HG02885 (cell line): ENCODE results near the gene CD68.
A peak's percentile ranks its signal among the peaks of the same experiment; 100 is the strongest.

Source experiments
- ATAC-seq: cut with Tn5 transposase; IDR thresholded peaks from one replicate; pipeline ENCODE4 v1.9.1; 2021; ENCODE audit warnings: mild to moderate bottlenecking; ENCODE audit not compliant: unreplicated experiment, poor library complexity

CD68 gene, protein sequence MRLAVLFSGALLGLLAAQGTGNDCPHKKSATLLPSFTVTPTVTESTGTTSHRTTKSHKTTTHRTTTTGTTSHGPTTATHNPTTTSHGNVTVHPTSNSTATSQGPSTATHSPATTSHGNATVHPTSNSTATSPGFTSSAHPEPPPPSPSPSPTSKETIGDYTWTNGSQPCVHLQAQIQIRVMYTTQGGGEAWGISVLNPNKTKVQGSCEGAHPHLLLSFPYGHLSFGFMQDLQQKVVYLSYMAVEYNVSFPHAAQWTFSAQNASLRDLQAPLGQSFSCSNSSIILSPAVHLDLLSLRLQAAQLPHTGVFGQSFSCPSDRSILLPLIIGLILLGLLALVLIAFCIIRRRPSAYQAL

DNA sequence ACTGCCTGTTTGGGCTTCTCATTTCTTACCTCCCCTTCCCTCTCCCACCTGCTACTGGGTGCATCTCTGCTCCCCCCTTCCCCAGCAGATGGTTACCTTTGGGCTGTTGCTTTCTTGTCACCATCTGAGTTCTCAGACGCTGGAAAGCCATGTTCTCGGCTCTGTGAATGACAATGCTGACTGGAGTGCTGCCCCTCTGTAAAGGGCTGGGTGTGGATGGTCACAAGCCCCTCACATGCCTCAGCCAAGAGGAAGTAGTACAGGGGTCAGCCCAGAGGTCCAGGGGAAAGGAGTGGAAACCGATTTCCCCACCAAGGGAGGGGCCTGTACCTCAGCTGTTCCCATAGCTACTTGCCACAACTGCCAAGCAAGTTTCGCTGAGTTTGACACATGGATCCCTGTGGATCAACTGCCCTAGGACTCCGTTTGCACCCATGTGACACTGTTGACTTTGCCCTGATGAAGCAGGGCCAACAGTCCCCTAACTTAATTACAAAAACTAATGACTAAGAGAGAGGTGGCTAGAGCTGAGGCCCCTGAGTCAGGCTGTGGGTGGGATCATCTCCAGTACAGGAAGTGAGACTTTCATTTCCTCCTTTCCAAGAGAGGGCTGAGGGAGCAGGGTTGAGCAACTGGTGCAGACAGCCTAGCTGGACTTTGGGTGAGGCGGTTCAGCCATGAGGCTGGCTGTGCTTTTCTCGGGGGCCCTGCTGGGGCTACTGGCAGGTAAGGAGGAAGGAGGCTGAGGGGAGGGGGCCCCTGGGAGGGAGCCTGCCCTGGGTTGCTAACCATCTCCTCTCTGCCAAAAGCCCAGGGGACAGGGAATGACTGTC, at the start of gene CD68:
Gene CD68, plus strand, starts transcription at position 638 of the 833 bp plus-strand sequence. Its CDS starts 40 bp downstream, at position 678.
- ATAC-seq = peak; percentile 46

DNA sequence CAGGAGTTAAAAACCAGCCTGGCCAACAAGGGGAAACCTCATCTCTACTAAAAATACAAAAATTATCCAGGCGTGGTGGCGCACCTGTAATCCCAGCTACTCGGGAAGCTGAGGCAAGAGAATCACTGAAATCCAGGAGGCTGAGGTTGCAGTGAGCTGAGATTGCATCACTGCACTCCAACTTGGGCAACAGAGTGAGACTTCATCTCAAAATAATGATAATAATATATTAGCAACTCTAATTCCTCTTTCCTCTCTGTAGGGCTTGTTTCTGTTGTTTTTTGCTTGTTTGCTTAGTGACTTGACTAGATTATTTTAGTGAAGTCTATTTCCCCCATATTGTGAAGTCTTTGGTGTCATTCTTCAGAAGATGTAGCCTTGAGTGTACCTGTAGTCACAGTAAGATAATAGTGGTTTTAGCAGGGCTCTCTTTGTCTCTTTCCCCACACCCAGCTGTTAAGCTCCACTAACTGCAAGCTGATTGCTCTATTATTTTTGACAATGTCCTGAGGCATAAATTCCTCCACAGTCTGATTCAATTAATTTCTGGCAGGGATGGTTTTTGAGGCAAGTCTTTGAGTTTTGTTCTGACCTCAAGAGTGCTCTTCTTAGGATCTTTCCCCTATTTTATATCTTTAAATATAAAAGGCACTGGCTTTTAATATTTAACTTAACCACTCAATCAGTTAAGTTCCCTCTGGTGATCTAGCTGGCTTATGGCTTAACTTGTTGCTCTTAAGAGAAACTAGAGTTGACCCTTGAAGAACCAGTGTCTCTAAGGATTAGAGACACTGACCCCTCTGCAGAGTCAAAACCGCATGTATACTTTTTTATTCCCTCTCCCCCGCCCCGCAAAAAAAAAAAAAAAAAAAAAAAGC, 49.2 kb upstream of the CD68 start:
- ATAC-seq = no peak

DNA sequence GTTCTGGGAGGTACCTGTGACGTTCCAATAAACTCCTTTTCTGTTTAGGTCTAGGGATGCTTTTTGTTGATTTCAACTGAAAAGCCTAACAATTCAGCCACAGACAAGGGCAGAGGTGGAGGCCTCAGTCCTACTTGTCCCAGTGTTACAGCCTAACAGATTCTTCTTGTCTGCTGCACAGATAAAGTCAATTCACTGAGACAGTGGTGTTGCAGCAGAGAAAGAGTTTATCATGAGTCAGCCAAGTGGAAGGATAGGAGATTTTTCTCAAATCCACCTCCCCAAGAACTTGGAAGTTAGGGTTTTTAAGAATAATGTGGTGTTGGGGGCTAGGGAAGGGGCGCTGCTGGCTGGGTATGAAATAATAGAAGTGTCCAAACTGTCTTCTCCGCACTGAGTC, 41.4 kb upstream of the CD68 start:
- ATAC-seq = no peak

DNA sequence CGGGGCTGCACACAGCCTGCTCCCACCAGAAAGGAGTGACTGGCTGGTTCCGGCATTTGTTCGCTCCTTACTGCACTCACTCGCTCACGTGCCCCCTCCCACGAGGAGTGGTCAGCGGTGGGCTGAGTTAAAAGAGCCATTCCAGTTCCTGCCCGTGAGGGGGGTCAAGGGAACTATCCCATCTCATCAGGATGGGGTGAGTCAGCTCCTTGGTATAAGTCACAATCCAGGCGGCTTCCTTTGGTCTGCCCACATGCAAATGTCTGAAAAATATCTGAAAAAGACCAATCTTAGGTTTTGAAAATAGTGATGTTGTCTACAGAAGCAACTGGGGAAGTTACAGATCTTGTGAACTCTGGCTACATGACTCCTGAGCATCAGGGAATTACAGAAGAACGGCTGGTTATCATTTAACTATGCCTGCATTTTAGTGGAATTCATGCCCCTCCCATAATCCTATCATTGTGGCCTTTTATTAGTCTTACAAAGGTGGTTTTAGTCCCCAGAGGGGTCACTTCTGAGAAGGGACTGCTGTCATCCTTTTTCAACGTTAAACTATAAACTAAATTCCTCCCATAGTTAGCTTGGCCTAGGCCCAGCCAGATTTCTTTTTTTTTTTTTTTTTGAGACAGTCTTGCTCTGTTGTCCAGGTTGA, 40.4 kb upstream of the CD68 start:
- no peak for ATAC-seq

DNA sequence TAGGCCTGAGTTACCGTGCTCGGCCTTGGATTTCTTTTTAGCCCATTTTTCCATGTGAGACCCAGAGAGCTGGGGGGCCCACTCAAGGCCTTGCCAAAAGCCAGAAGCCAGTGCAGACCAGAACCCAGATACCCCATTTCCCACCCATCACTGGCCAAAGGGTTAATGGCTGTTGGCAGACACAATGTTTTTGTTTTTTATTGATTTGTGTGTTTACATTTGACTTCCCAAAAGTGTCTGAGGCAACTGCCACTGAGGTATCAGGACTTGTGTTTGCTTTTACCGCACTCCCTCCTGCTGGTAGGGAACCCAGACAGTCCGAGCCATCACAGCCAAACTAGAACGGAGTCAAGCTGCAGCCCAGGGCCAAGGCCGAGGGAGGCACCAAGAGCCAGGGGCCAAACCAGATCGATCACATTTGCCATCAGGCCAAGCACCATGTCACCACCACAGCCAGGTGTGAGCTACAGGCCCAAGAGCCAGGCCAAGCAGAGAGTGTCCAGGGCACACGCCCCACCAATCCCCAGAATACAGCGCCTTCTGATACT, 38.3 kb upstream of the CD68 start:
- ATAC-seq = no peak

- ATAC-seq = no peak
These were observed 34.5 kb upstream of the CD68 start for GRCh38 chr17:7544911-7545310.

GRCh38 chr17:7548585-7549400, 30.6 kb upstream of the CD68 start, which contains the start of gene TNFSF12:
Gene TNFSF12 (plus strand): TSS chr17:7549058. CDS start chr17:7549154, 96 bp downstream.
- ATAC-seq = no peak

GRCh38 chr17:7549401-7550055, 29.9 kb upstream of the CD68 start:
- ATAC-seq = no peak

GRCh38 chr17:7550344-7550743, 29.1 kb upstream of the CD68 start:
- no peak for ATAC-seq

- no peak for ATAC-seq
These were observed 28.0 kb upstream of the CD68 start for GRCh38 chr17:7551396-7551795.

GRCh38 chr17:7552621-7553051, 26.8 kb upstream of the CD68 start:
- no peak for ATAC-seq

- ATAC-seq = no peak
These were observed 26.1 kb upstream of the CD68 start for GRCh38 chr17:7553356-7553755.

DNA sequence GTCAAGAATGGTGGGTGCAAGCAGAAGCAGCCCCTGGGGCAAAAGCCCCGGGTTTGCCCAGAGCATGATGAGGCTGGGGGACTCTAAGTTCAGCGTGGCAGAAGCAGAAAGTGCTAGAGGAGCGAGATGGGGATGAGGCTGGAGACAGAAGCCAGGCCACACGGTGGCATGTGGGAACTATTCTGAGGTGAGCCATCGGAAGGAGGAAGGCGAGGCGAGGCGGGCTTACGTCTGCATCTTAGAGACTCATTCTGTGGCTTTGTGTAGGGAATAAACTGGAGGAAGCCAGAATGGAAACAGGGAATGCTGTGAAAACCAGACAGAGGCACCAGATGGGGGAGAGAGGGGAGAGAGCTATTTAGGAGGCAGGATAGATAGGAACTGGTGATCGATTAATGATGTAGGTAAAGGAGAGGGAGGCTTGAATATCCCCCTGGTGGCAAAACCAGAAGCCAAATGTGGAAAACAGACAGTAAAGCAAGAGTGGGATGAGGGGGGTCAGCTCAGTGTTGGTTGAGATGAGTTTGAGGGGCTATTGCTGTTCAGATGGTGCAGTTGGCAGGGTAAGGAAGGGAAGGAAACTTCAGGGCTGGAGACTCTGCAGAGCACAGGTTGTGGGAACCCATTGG, 24.0 kb upstream of the CD68 start:
- ATAC-seq = no peak

DNA sequence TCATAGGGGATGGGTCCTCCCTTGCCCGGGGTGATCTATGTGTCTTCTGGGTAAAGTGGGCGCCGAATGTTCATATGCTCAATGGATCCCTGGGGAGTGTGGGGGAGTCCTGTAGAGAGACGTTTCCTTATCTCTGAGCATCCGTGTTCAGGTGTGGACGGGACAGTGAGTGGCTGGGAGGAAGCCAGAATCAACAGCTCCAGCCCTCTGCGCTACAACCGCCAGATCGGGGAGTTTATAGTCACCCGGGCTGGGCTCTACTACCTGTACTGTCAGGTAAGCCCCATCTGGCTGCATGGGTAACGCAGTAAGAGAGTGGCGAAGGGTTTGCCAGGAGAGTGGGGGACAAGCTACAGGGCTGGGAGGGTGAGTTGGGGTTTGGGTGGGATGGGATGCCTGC, 22.8 kb upstream of the CD68 start:
- ATAC-seq = no peak

- no peak for ATAC-seq
These were observed 22.2 kb upstream of the CD68 start for GRCh38 chr17:7557147-7557764.

DNA sequence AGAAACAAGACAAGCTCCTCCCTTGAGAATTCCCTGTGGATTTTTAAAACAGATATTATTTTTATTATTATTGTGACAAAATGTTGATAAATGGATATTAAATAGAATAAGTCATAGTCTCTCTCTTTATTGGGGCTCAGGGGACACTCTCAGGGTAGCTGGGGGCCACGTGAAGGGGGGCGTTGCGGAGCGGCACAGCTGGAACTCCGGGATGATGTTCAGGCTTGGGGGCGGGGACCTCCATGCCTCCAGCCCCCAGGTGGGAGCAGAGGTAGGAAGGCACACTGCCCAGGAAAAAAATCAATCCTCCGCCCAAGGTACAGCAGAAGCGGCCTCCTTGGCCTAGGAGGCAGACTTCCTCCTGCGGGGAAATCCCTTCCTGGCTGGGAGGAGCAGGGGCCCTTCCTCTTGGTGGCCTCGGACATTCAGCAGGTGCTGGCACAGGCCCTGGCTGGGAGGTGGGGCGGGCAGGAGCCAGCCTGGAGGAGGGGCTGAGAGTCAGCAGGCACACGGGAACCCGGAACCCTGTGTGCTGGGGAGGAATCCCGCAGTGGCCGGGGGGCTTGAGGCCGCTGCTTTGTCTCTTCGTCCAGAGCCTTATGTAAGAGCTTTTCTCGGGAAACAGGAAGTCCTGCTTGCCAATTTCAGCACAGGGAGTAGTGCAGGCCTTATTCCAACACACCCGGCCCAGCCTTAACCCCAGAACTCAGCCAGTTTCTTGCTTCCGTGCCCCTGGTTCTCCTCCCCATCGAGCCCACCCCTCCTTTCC, 21.5 kb upstream of the CD68 start:
- no peak for ATAC-seq
